Peyer's patch (tissue), 4 donors: ENCODE measurements around the gene ATP13A3.

ENCODE experiments used
- CTCF ChIP-seq, 6 experiments: fragments of 450-650 bp in 4 of 6; fragments of 200-600 bp in 2 of 6; sonication (generic) in 1 of 6; IDR thresholded peaks; one replicate each; pipeline ENCODE4 v1.5.1; 2017 to 2019; ENCODE audit warnings: antibody characterized with exemption in 6 of 6, mild to moderate bottlenecking in 3 of 6, moderate library complexity in 1 of 6
- POLR2A ChIP-seq, 2 donors: fragments of 450-650 bp; IDR thresholded peaks; one replicate each; pipeline ENCODE4 v1.5.1; 2017; ENCODE audit warnings: antibody characterized with exemption in 2 of 2, mild to moderate bottlenecking in 2 of 2, moderate library complexity in 2 of 2

GRCh38 chr3:194521510-194522260, 34.9 kb upstream of the ATP13A3 start:
- TF ChIP-seq POLR2A (IDR thresholded peaks at IDR 0.05) (no peak), CTCF (IDR thresholded peaks at IDR 0.05) (no peak)
